HepG2 (cell line): ENCODE results near the gene DLG4. TPM values are rescaled to one million over a fixed set of nuclear protein-coding genes. Genes with fewer than 3 reads are reported as not detected.
A peak's percentile ranks its signal among the peaks of the same experiment; 100 is the strongest.

ENCODE experiments used
- HMGXB4 ChIP-seq, 2 experiments: sonication (generic) in 1 of 2; formaldehyde crosslinking in 1 of 2; IDR thresholded peaks; 2 replicates each; pipeline versions ENCODE4 v1.4.0 to v1.6.1; 2018 to 2020; ENCODE audit warnings: missing genetic modification reagents in 2 of 2, borderline replicate concordance in 1 of 2, low read depth in 1 of 2, mild to moderate bottlenecking in 1 of 2, missing biosample characterization in 1 of 2
- HNF1B ChIP-seq: sonication (generic); formaldehyde crosslinking; IDR thresholded peaks from 2 replicates; pipeline ENCODE4 v1.5.1; 2020; ENCODE audit warnings: mild to moderate bottlenecking, moderate library complexity, missing genetic modification reagents
- HNRNPK ChIP-seq: fragments of 200-400 bp; formaldehyde crosslinking; IDR thresholded peaks from 2 replicates; pipeline ENCODE4 v1.6.1; 2018; ENCODE audit warnings: low read length, low read depth, moderate library complexity, mild to moderate bottlenecking; ENCODE audit not compliant: poor library complexity, severe bottlenecking
- JARID2 ChIP-seq: sonication (generic); formaldehyde crosslinking; IDR thresholded peaks from 2 replicates; pipeline ENCODE4 v1.8.1; 2023; ENCODE audit warnings: missing genetic modification reagents, inconsistent platforms; ENCODE audit not compliant: insufficient replicate concordance
- KLF9 ChIP-seq: IDR thresholded peaks from 2 replicates; pipeline ENCODE4 v1.6.1; 2016; ENCODE audit warnings: low read depth
- MED1 ChIP-seq: sonication (generic); formaldehyde crosslinking; IDR thresholded peaks from 2 replicates; pipeline ENCODE4 v1.4.0; 2020; ENCODE audit warnings: missing genetic modification reagents
- MEF2D ChIP-seq: sonication (generic); formaldehyde crosslinking; IDR thresholded peaks from 2 replicates; pipeline ENCODE4 v1.5.1; 2020; ENCODE audit warnings: mild to moderate bottlenecking, missing genetic modification reagents
- MNT ChIP-seq: fragments of 450-650 bp; IDR thresholded peaks from 2 replicates; pipeline ENCODE4 v1.6.1; 2016
- MYPOP ChIP-seq: sonication (generic); formaldehyde crosslinking; IDR thresholded peaks from 2 replicates; pipeline ENCODE4 v1.8.1; 2023; ENCODE audit warnings: mild to moderate bottlenecking, moderate library complexity, missing genetic modification reagents
- NCOA1 ChIP-seq: sonication (generic); formaldehyde crosslinking; IDR thresholded peaks from 2 replicates; pipeline ENCODE4 v1.9.0; 2021; ENCODE audit warnings: missing genetic modification reagents
- RBFOX2 ChIP-seq: fragments of 200-400 bp; formaldehyde crosslinking; IDR thresholded peaks from 2 replicates; pipeline ENCODE4 v1.6.1; 2017; ENCODE audit warnings: low read depth, mild to moderate bottlenecking, low read length
- RNF2 ChIP-seq: fragments of 450-650 bp; conservative IDR thresholded peaks from 2 replicates; pipeline ENCODE4 v1.6.1; 2016; ENCODE audit warnings: low read depth
- SIN3B ChIP-seq: fragments of 150-350 bp; IDR thresholded peaks from 2 replicates; pipeline ENCODE4 v1.6.1; 2014; ENCODE audit warnings: low read length
- SNRNP70 ChIP-seq: fragments of 200-400 bp; formaldehyde crosslinking; IDR thresholded peaks from 2 replicates; pipeline ENCODE4 v1.6.1; 2017; ENCODE audit warnings: mild to moderate bottlenecking, low read depth, low read length, moderate library complexity
- ZFX ChIP-seq: sonication (generic); formaldehyde crosslinking; IDR thresholded peaks from 2 replicates; pipeline ENCODE4 v1.4.0; 2020; ENCODE audit warnings: mild to moderate bottlenecking, low read depth, missing genetic modification reagents, moderate library complexity
- ZKSCAN5 ChIP-seq: sonication (generic); formaldehyde crosslinking; IDR thresholded peaks from 2 replicates; pipeline ENCODE4 v1.5.1; 2020; ENCODE audit warnings: mild to moderate bottlenecking, missing genetic modification reagents
- ZNF234 ChIP-seq: sonication (generic); formaldehyde crosslinking; conservative IDR thresholded peaks from 2 replicates; pipeline ENCODE4 v1.5.1; 2020; ENCODE audit warnings: mild to moderate bottlenecking, missing genetic modification reagents
- ZNF512B ChIP-seq: sonication (generic); formaldehyde crosslinking; IDR thresholded peaks from 2 replicates; pipeline ENCODE4 v1.5.1; 2020; ENCODE audit warnings: missing genetic modification reagents, mild to moderate bottlenecking, borderline replicate concordance
- ZNF737 ChIP-seq: sonication (generic); formaldehyde crosslinking; IDR thresholded peaks from 2 replicates; pipeline ENCODE4 v1.5.0; 2020; ENCODE audit warnings: missing genetic modification reagents, mild to moderate bottlenecking, borderline replicate concordance
- ZNF816 ChIP-seq: sonication (generic); formaldehyde crosslinking; IDR thresholded peaks from 2 replicates; pipeline ENCODE4 v1.8.0; 2022; ENCODE audit warnings: missing genetic modification reagents, mild to moderate bottlenecking, borderline replicate concordance
- polyA plus RNA-seq, 8 experiments: library from polyadenylated mRNA; depleted of rRNA in 3 of 8; stranded (reverse) in 7 of 8; unstranded in 1 of 8; fragments of >200 nt; fragmentation: Illumina TruSeq in 4 of 8; extraction: Trizol in 4 of 8; gene quantifications; 2 replicates each; pipeline versions ENCODE4 v1.2.1 to v1.2.3, GENCODE V29; 2011 to 2016; ENCODE audit warnings: low read depth in 4 of 8, missing spikeins in 1 of 8, mixed read lengths in 1 of 8; ENCODE audit not compliant: insufficient read depth in 1 of 8
- total RNA-seq, 5 experiments: library from RNA; depleted of rRNA; stranded (reverse); fragments of >200 nt; fragmentation: Illumina TruSeq; extraction: Trizol; gene quantifications; 2 replicates each; pipeline ENCODE4 v1.2.3, GENCODE V29; 2016; ENCODE audit warnings: low read depth in 1 of 5

Gene DLG4
- total and polyA plus RNA-seq, 2 of the 13 experiments (the other 11 are each of a cell fraction or from before 2014, with no cell fraction given) = 0.71 to 4.3 TPM

GRCh38 chr17:7156342-7156940 is 63.2 kb downstream of the DLG4 start (continued):
- TF ChIP-seq HMGXB4 (CRISPR knock-in tag; IDR thresholded peaks at IDR 0.05; ENCODE audit: borderline replicate concordance in 1 of 2, low read depth in 1 of 2) (peak; percentile 63 to 72; a peak in 2 of 4 replicates), SIN3B (no peak), ZNF234 (CRISPR knock-in tag) (no peak), RNF2 (peak; percentile 93), HNRNPK (no peak), SNRNP70 (no peak), KLF9 (CRISPR knock-in tag) (peak; percentile 96; the same call in 1 of the 2 replicates), MED1 (CRISPR knock-in tag) (peak; percentile 91), HNF1B (CRISPR knock-in tag) (0 out of 2 replicates have a peak, but pooled peaks have one; percentile 38), NCOA1 (CRISPR knock-in tag) (no peak), MYPOP (peak; percentile 84), MEF2D (CRISPR knock-in tag) (peak; percentile 90), ZNF737 (CRISPR knock-in tag) (0 out of 2 replicates have a peak, but pooled peaks have one; percentile 39), ZNF816 (CRISPR knock-in tag) (no peak; the same call in 1 of the 2 replicates), MNT (peak; percentile 35; the same call in 1 of the 2 replicates), RBFOX2 (no peak), ZKSCAN5 (peak; percentile 46; the same call in 1 of the 2 replicates), ZFX (peak; percentile 49; the same call in 1 of the 2 replicates), ZNF512B (CRISPR knock-in tag) (0 out of 2 replicates have a peak, but pooled peaks have one; percentile 92), JARID2 (CRISPR knock-in tag) (no peak)
